DND-41 (cell line): ENCODE results near the gene ABHD17C.

Experiments
- ATAC-seq: fragments of 200-7000 bp; cut with Tn5 transposase; 3 replicates; pipeline ENCODE4 v1.9.1; 2021; ENCODE audit warnings: low read depth; ENCODE audit not compliant: insufficient read depth
- DNase-seq: peaks from one replicate; pipeline ENCODE4 v3.0.0-alpha.2; 2020
- H2AFZ ChIP-seq: 2 replicates; pipeline ENCODE4 v1.6.0; 2012; ENCODE audit warnings: low read depth, low read length
- H3K27ac ChIP-seq: 2 replicates; pipeline ENCODE4 v1.5.1; 2012; ENCODE audit warnings: low read length, inconsistent platforms
- H3K27me3 ChIP-seq: fragments of 200-600 bp; sonication (generic); 2 replicates; pipeline ENCODE4 v1.6.0; 2012; ENCODE audit warnings: low read length, mild to moderate bottlenecking, inconsistent platforms; ENCODE audit not compliant: insufficient read depth, poor library complexity
- H3K36me3 ChIP-seq: 2 replicates; pipeline ENCODE4 v1.5.1; 2012; ENCODE audit warnings: low read length, inconsistent platforms; ENCODE audit not compliant: insufficient read depth
- H3K4me1 ChIP-seq: 2 replicates; pipeline ENCODE4 v1.5.1; 2012; ENCODE audit warnings: mild to moderate bottlenecking, low read length; ENCODE audit not compliant: insufficient read depth
- H3K4me2 ChIP-seq: 2 replicates; pipeline ENCODE4 v1.6.0; 2012; ENCODE audit warnings: mild to moderate bottlenecking, moderate library complexity, low read length, inconsistent platforms; ENCODE audit not compliant: insufficient read depth
- H3K4me3 ChIP-seq, 2 experiments: fragments of 200-600 bp in 1 of 2; shearing (Covaris generic) in 1 of 2; 2 replicates each; pipeline ENCODE4 v1.5.1; 2012 to 2016; ENCODE audit warnings: inconsistent platforms in 2 of 2, low read length in 2 of 2, mild to moderate bottlenecking in 2 of 2, low read depth in 1 of 2, moderate library complexity in 1 of 2
- H3K79me2 ChIP-seq: 2 replicates; pipeline ENCODE4 v1.6.0; 2012; ENCODE audit warnings: low read length, inconsistent platforms; ENCODE audit not compliant: insufficient read depth
- H3K9ac ChIP-seq: 2 replicates; pipeline ENCODE4 v1.6.0; 2012; ENCODE audit warnings: low read depth, mild to moderate bottlenecking, inconsistent platforms, low read length, moderate library complexity
- H3K9me3 ChIP-seq: 2 replicates; pipeline ENCODE4 v1.5.1; 2012; ENCODE audit warnings: low read length, moderate library complexity, mild to moderate bottlenecking, inconsistent platforms; ENCODE audit not compliant: insufficient read depth, severe bottlenecking
- H4K20me1 ChIP-seq: 2 replicates; pipeline ENCODE4 v1.6.0; 2012; ENCODE audit warnings: low read length; ENCODE audit not compliant: insufficient read depth
- EZH2 ChIP-seq: IDR thresholded peaks from 3 replicates; pipeline ENCODE4 v1.6.1; 2012; ENCODE audit warnings: borderline replicate concordance, low read depth, mild to moderate bottlenecking, moderate library complexity, low read length, inconsistent platforms; ENCODE audit not compliant: severe bottlenecking
- TF ChIP-seq, protein P1 (sequence below): IDR thresholded peaks from 2 replicates; pipeline ENCODE4 v1.5.1; 2012; ENCODE audit warnings: borderline replicate concordance, low read length, moderate library complexity, mild to moderate bottlenecking; ENCODE audit not compliant: poor library complexity, severe bottlenecking; ENCODE audit errors: extremely low read depth

The ABHD17C gene

DNA sequence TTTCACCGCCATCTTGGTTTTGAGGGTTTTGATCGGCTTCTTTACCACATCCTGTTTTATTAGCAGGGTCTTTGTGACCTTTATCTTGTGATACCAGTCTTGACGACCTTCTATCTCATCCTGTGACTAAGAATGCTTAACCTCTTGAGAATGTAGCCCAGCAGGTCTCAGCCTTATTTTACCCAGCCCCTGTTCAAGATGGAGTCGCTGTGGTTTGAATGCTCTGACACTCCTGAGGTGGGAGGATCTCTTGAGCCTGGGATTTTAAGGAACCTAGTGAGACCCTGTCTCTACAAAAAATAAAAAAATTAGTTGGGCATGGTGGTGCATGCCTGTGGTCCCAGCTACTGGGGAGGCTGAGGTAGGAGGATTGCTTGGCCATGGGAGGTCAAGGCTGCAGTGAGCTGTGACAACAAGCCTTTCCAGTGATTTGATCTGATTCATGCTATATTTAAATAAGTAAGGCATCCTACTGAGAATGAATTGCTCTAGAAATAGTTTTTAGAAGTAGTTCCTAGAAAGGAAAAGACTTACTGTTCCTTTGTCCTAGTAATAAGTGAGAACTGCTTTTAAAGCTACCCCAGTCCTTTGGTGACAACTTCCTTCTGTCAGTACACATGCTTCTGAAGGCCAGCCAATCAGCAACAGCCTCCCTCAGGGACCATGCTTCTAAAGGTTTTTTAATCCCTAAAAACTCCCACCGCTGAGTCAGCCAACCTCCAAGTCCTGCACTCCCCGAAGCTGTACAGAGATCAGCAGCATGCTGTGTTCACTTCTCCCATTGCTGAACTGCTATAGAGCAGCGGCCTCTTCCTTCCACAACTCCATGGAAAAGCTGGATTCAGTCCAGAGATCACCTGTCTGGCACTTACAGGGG is 75.0 kb downstream of the ABHD17C start:
- no peak for ATAC-seq
- TF ChIP-seq, protein P1, sequence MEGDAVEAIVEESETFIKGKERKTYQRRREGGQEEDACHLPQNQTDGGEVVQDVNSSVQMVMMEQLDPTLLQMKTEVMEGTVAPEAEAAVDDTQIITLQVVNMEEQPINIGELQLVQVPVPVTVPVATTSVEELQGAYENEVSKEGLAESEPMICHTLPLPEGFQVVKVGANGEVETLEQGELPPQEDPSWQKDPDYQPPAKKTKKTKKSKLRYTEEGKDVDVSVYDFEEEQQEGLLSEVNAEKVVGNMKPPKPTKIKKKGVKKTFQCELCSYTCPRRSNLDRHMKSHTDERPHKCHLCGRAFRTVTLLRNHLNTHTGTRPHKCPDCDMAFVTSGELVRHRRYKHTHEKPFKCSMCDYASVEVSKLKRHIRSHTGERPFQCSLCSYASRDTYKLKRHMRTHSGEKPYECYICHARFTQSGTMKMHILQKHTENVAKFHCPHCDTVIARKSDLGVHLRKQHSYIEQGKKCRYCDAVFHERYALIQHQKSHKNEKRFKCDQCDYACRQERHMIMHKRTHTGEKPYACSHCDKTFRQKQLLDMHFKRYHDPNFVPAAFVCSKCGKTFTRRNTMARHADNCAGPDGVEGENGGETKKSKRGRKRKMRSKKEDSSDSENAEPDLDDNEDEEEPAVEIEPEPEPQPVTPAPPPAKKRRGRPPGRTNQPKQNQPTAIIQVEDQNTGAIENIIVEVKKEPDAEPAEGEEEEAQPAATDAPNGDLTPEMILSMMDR: no peak
- TF ChIP-seq EZH2: no peak
- H3K4me1 ChIP-seq: no peaks in the 10 kb centered on the region
- H3K4me3 ChIP-seq: no peak overlapping the region
- H2AFZ ChIP-seq: no peak overlapping the region
- H3K79me2 ChIP-seq: no peaks in the 10 kb centered on the region
- no peaks in the 10 kb centered on the region for H3K36me3 ChIP-seq
- H3K4me2 ChIP-seq: no peak overlapping the region
- no peak overlapping the region for H3K27ac ChIP-seq
- no peaks in the 10 kb centered on the region for H4K20me1 ChIP-seq
- H3K9me3 ChIP-seq: no peaks in the 10 kb centered on the region
- no peak for DNase-seq
- no peak overlapping the region for H3K9ac ChIP-seq
- H3K27me3 ChIP-seq: no peaks in the 10 kb centered on the region

DNA sequence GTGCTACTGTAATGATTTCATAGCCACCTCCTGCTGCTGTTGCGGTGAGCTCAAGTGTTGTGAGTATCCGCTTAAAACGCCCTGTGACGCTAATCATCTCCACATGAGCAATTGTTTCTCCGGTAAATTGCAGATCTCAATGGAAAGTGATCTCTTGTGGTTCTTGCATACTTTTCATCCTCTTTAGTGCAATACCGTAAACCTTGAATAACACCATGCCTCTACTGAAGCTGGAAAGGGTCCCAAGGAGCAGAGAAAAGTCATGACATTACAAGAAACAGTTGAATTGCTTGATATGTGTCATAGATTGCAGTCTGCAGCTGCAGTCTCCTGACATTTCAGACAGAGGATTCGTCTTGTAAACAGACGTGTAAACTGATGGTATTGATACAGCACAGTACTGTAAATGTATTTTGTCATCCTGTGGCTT is 78.0 kb downstream of the ABHD17C start:
- no peak overlapping the region for H3K4me2 ChIP-seq
- no peak for ATAC-seq
- no peak for TF ChIP-seq EZH2
- TF ChIP-seq, protein P1: no peak

DNA sequence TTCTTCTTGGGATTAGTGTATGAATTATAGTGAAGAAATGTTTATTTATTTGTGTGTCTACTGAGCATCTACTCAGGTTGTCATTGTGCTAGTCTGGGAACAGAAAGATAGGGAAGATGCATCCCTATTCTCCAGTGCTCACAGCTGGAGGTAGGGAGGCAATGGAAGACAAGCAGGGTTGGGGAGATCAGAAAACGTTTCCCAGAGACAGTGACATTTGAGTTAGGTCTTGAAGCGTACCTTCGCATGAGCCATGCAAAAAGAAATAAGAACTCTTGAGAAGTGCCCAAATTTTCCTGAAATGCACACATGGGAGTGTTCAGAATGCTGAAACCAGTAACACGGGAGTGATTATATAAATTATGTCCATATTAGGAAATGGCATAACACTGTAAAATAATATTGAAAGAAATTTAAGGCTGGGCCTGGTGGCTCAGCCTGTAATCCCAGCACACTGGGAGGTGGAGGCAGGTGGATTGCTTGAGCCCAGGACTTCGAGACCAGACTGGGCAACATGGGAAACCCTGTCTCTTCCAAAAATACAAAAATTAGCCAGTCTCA is 78.8 kb downstream of the ABHD17C start:
- no peaks in the 10 kb centered on the region for H3K36me3 ChIP-seq
- no peak overlapping the region for H3K4me3 ChIP-seq
- no peaks in the 10 kb centered on the region for H3K9me3 ChIP-seq
- H4K20me1 ChIP-seq: no peaks in the 10 kb centered on the region; the same call in 1 of the 2 replicates
- H3K79me2 ChIP-seq: no peaks in the 10 kb centered on the region
- no peak for ATAC-seq
- no peak overlapping the region for H3K27ac ChIP-seq
- no peak overlapping the region for H3K9ac ChIP-seq
- no peak overlapping the region for H2AFZ ChIP-seq
- no peak for TF ChIP-seq EZH2
- TF ChIP-seq, protein P1: no peak
- no peak for DNase-seq
- H3K27me3 ChIP-seq: no peaks in the 10 kb centered on the region
- H3K4me2 ChIP-seq: no peak overlapping the region
- H3K4me1 ChIP-seq: no peaks in the 10 kb centered on the region

More for the DNA sequence above, 78.0 kb downstream of the ABHD17C start:
- Histone ChIP-seq H3K4me3 (no peak overlapping the region), H3K27ac (no peak overlapping the region), H4K20me1 (no peaks in the 10 kb centered on the region; the same call in 1 of the 2 replicates), H2AFZ (no peak overlapping the region), H3K9ac (no peak overlapping the region), H3K9me3 (no peaks in the 10 kb centered on the region), H3K27me3 (no peaks in the 10 kb centered on the region), H3K36me3 (no peaks in the 10 kb centered on the region), H3K4me1 (no peaks in the 10 kb centered on the region), H3K79me2 (no peaks in the 10 kb centered on the region)
- no peak for DNase-seq
